Osteoblast (primary cell): ENCODE measurements around the gene MLIP. TPM values are rescaled to one million over a fixed set of nuclear protein-coding genes. Genes with fewer than 3 reads are reported as not detected.

ENCODE experiments used
- DNase-seq: peaks from one replicate; pipeline ENCODE4 v3.0.0; 2011; ENCODE audit warnings: low spot score, mixed read lengths; ENCODE audit not compliant: insufficient read length; ENCODE audit errors: missing footprints
- H2AFZ ChIP-seq: 2 replicates; pipeline ENCODE4 v1.6.0; 2011; ENCODE audit warnings: mild to moderate bottlenecking, low read length
- H3K27ac ChIP-seq: 2 replicates; pipeline ENCODE4 v1.5.1; 2011; ENCODE audit warnings: mild to moderate bottlenecking, low read depth, low read length, moderate library complexity
- H3K27me3 ChIP-seq: 2 replicates; pipeline ENCODE4 v1.6.0; 2012; ENCODE audit warnings: mild to moderate bottlenecking, control low read depth, inconsistent platforms, low read length, moderate library complexity; ENCODE audit not compliant: insufficient read depth
- H3K36me3 ChIP-seq: 2 replicates; pipeline ENCODE4 v1.5.1; 2011; ENCODE audit warnings: mild to moderate bottlenecking, low read length, control low read depth, moderate library complexity; ENCODE audit not compliant: insufficient read depth
- H3K4me1 ChIP-seq: 2 replicates; pipeline ENCODE4 v1.5.1; 2011; ENCODE audit warnings: mild to moderate bottlenecking, low read length, control low read depth, moderate library complexity; ENCODE audit not compliant: insufficient read depth
- H3K4me2 ChIP-seq: 2 replicates; pipeline ENCODE4 v1.6.0; 2011; ENCODE audit warnings: mild to moderate bottlenecking, low read length; ENCODE audit not compliant: insufficient read depth
- H3K4me3 ChIP-seq: fragments of 200-600 bp; sonication (generic); 3 replicates; pipeline ENCODE4 v1.5.1; 2012; ENCODE audit warnings: mild to moderate bottlenecking, low read length, inconsistent platforms; ENCODE audit not compliant: insufficient read depth
- H3K79me2 ChIP-seq: 2 replicates; pipeline ENCODE4 v1.6.0; 2012; ENCODE audit warnings: mild to moderate bottlenecking, low read length, control low read depth, inconsistent platforms; ENCODE audit not compliant: insufficient read depth
- H3K9me3 ChIP-seq: 2 replicates; pipeline ENCODE4 v1.5.1; 2011; ENCODE audit warnings: low read depth, low read length, control low read depth
- H4K20me1 ChIP-seq: 2 replicates; pipeline ENCODE4 v1.6.0; 2012; ENCODE audit warnings: mild to moderate bottlenecking, low read length, control low read depth; ENCODE audit not compliant: insufficient read depth
- total RNA-seq: library from RNA; depleted of rRNA; stranded (reverse); fragments of >200 nt; gene quantifications from 2 replicates; pipeline ENCODE4 v1.2.3, GENCODE V29; 2012
- TF ChIP-seq, protein P1 (sequence below): IDR thresholded peaks from 2 replicates; pipeline ENCODE4 v1.5.1; 2011; ENCODE audit warnings: mild to moderate bottlenecking, low read depth, low read length, moderate library complexity; ENCODE audit errors: extremely low read depth

MLIP gene
- total RNA-seq, 1 donor: 0.36 TPM

DNA sequence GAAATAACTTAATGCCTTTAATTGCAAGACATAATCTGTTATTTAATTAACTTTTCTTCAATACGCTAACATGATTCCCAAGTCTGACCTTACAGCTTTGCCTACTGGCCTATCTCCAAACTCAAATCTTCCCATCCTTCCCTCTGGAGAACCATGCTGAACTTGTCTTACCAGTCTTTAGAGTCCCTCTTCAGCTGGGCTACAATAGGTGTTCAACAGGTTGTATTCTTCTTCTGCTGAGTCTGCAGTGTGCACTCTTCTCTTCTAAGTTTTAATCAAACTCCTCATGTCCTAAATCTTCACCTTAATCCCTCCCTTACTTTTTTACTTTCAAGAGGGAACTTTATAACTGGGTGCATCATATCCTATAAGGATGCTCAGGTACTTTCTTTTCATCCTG lies 121.5 kb downstream of the MLIP start:
- Histone ChIP-seq H3K4me3 (no peak overlapping the region), H4K20me1 (no peaks in the 10 kb centered on the region), H2AFZ (no peak overlapping the region), H3K4me2 (no peak overlapping the region), H3K27me3 (no peaks in the 10 kb centered on the region), H3K27ac (no peak overlapping the region), H3K4me1 (no peaks in the 10 kb centered on the region), H3K79me2 (no peaks in the 10 kb centered on the region), H3K36me3 (no peaks in the 10 kb centered on the region), H3K9me3 (no peaks in the 10 kb centered on the region)
- TF ChIP-seq, protein P1, sequence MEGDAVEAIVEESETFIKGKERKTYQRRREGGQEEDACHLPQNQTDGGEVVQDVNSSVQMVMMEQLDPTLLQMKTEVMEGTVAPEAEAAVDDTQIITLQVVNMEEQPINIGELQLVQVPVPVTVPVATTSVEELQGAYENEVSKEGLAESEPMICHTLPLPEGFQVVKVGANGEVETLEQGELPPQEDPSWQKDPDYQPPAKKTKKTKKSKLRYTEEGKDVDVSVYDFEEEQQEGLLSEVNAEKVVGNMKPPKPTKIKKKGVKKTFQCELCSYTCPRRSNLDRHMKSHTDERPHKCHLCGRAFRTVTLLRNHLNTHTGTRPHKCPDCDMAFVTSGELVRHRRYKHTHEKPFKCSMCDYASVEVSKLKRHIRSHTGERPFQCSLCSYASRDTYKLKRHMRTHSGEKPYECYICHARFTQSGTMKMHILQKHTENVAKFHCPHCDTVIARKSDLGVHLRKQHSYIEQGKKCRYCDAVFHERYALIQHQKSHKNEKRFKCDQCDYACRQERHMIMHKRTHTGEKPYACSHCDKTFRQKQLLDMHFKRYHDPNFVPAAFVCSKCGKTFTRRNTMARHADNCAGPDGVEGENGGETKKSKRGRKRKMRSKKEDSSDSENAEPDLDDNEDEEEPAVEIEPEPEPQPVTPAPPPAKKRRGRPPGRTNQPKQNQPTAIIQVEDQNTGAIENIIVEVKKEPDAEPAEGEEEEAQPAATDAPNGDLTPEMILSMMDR: no peak
- no peak for DNase-seq

DNA sequence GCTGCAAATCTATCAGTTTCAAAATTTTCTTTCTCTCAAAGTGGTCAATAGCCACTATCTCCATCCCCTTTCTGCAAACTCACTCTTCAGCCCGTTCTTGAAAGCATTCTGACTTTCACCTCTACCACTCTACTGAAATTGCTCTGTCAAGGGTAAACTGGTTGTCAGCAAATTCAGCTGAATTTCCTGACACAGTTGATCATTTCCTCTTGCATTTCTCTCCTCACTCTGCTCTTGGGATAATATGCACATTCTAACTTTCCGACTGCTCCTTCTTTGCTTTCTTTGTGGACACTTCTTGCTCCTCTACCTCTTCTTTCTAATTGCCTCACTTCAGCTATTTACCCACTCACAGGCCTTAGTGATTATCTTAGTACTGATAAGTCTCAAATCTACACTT lies 123.3 kb downstream of the MLIP start:
- Histone ChIP-seq H3K9me3 (no peaks in the 10 kb centered on the region), H3K4me1 (no peaks in the 10 kb centered on the region), H3K4me3 (no peak overlapping the region), H3K27ac (no peak overlapping the region), H3K4me2 (no peak overlapping the region), H4K20me1 (no peaks in the 10 kb centered on the region), H3K27me3 (no peaks in the 10 kb centered on the region), H2AFZ (no peak overlapping the region), H3K79me2 (no peaks in the 10 kb centered on the region), H3K36me3 (no peaks in the 10 kb centered on the region)
- TF ChIP-seq, protein P1: no peak
- no peak for DNase-seq

DNA sequence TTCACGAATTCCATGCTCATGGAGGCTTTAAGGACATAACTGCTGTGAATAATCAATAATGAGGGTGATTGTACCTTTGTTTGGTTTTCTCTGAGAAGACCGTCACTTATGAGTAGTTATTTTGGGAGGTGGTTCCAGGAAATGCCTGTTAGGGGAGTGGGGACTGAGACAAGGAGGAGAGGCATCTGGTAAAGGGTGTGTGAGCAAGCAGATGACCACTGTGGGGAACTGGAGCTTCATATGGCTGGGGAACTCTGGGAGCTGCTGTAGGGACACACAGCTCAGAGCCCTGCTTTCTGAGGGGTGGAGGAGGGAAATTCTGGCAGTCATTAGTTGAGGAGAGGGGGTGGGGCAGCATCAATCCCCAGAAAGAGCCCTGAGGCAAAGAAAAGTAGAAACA lies 125.7 kb downstream of the MLIP start:
- Histone ChIP-seq H2AFZ (peak overlapping the region; percentile 26), H3K4me3 (no peak overlapping the region), H3K27me3 (no peaks in the 10 kb centered on the region), H3K4me1 (no peaks in the 10 kb centered on the region), H3K79me2 (no peaks in the 10 kb centered on the region), H3K27ac (no peak overlapping the region), H3K4me2 (no peak overlapping the region), H3K36me3 (no peaks in the 10 kb centered on the region), H4K20me1 (no peaks in the 10 kb centered on the region), H3K9me3 (no peaks in the 10 kb centered on the region)
- peak; percentile 23 for DNase-seq
- TF ChIP-seq, protein P1: no peak

DNA sequence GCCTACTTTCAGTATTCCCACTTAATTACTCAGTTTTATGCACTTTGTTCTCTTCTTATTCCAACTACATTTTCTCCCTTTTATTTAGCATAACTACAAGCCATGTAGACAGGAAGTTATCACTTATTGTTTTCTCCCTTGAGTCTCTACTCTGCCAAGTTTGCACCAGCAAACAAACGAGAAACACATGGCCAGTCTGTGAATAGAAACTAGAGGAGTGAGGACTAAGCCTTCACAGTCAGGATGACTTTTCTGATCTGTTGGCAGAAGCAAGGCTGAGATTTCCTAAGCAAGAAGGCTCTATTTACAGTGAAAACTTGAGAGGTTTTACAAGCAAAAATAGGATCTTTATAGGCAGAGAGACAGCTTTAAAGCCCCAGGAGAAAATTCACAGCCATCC lies 127.2 kb downstream of the MLIP start:
- no peaks in the 10 kb centered on the region for H3K9me3 ChIP-seq
- no peaks in the 10 kb centered on the region for H3K27me3 ChIP-seq
- no peaks in the 10 kb centered on the region for H3K79me2 ChIP-seq
- TF ChIP-seq, protein P1: no peak
- DNase-seq: peak; percentile 77
- H3K4me3 ChIP-seq: no peak overlapping the region
- H3K36me3 ChIP-seq: no peaks in the 10 kb centered on the region
- no peaks in the 10 kb centered on the region for H3K4me1 ChIP-seq
- peak overlapping the region; percentile 57 for H2AFZ ChIP-seq
- H3K4me2 ChIP-seq: no peak overlapping the region
- H4K20me1 ChIP-seq: no peaks in the 10 kb centered on the region
- H3K27ac ChIP-seq: no peak overlapping the region
